AG04449 (cell line): ENCODE data around the gene CFAP74.

Experiments used
- CTCF ChIA-PET: fragments of 350-600 bp; formaldehyde crosslinking; extraction: SDS; loops from one replicate; lab custom pipeline; 2021; ENCODE audit warnings: antibody characterized with exemption; lab: Yijun Ruan, JAX
- POLR2A ChIA-PET: fragments of 400-600, 350-600 bp; formaldehyde crosslinking; extraction: SDS; loops from one replicate; lab custom pipeline; 2020; ENCODE audit warnings: antibody characterized with exemption, inconsistent platforms; lab: Yijun Ruan, JAX
- DNase-seq: peaks from one replicate; pipeline ENCODE4 v3.0.0-alpha.2; 2010; ENCODE audit warnings: low read depth, low spot score
- H3K4me3 ChIP-seq: 2 replicates; pipeline ENCODE4 v1.5.1; 2011; ENCODE audit warnings: low read depth, mild to moderate bottlenecking, control low read depth, low read length
- TF ChIP-seq, protein P1 (sequence below): IDR thresholded peaks from one replicate; pipeline ENCODE4 v1.5.1; 2011; ENCODE audit warnings: mild to moderate bottlenecking, moderate library complexity, low read length, control low read depth, inconsistent platforms; ENCODE audit not compliant: insufficient read depth; ENCODE audit errors: missing control alignments

Gene CFAP74

DNA sequence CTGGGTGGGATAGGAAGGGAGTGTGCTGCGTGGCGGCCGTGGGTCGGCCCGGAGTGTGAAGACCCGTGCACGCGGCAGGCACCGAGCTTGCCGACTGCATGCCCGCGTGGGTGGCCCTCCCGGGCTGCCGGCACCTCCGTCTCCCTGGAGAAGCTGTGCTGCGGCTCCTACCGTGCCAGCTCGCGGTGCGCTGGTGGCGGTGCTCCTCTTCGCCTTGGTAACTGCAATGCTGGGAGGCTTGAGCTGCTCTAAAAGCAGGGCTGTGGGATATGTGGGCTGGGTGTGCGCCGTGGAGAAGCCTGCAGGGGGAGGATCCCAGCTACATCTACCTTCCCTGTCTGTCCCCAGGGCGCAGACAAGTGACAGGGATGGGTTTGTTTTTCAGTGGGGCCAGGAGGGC is 18.0 kb upstream of the CFAP74 start:
- no peak overlapping the region for H3K4me3 ChIP-seq
- POLR2A ChIA-PET, result no interaction called here
- no peak for DNase-seq
- CTCF ChIA-PET, result no interaction called here
- TF ChIP-seq, protein P1, sequence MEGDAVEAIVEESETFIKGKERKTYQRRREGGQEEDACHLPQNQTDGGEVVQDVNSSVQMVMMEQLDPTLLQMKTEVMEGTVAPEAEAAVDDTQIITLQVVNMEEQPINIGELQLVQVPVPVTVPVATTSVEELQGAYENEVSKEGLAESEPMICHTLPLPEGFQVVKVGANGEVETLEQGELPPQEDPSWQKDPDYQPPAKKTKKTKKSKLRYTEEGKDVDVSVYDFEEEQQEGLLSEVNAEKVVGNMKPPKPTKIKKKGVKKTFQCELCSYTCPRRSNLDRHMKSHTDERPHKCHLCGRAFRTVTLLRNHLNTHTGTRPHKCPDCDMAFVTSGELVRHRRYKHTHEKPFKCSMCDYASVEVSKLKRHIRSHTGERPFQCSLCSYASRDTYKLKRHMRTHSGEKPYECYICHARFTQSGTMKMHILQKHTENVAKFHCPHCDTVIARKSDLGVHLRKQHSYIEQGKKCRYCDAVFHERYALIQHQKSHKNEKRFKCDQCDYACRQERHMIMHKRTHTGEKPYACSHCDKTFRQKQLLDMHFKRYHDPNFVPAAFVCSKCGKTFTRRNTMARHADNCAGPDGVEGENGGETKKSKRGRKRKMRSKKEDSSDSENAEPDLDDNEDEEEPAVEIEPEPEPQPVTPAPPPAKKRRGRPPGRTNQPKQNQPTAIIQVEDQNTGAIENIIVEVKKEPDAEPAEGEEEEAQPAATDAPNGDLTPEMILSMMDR, result no peak

DNA sequence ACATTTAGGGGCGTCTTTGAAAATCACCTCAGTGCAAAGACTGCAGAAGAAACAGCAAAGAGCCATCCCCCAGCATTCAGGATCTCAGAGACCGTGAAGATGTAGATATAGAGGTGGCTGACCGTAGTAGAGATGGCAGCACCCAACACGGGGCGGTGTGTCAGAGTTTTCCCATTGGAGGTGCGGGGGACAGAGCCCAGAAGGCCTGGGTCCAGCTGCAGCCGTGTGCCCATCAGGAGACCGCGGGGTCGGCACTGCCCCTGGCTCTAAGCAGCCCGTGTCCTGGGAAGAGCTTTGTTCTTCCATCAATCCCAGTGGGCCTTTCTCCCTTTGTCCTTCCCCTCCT is 16.7 kb upstream of the CFAP74 start:
- TF ChIP-seq, protein P1, result no peak
- no peak for DNase-seq
- no peak overlapping the region for H3K4me3 ChIP-seq
- CTCF ChIA-PET, result interaction anchor here (2.1 kb wide), 1 partner anchor 59 kb away, joined by 9 read pairs; no protein-coding TSS in a partner anchor
- POLR2A ChIA-PET, result no interaction called here

DNA sequence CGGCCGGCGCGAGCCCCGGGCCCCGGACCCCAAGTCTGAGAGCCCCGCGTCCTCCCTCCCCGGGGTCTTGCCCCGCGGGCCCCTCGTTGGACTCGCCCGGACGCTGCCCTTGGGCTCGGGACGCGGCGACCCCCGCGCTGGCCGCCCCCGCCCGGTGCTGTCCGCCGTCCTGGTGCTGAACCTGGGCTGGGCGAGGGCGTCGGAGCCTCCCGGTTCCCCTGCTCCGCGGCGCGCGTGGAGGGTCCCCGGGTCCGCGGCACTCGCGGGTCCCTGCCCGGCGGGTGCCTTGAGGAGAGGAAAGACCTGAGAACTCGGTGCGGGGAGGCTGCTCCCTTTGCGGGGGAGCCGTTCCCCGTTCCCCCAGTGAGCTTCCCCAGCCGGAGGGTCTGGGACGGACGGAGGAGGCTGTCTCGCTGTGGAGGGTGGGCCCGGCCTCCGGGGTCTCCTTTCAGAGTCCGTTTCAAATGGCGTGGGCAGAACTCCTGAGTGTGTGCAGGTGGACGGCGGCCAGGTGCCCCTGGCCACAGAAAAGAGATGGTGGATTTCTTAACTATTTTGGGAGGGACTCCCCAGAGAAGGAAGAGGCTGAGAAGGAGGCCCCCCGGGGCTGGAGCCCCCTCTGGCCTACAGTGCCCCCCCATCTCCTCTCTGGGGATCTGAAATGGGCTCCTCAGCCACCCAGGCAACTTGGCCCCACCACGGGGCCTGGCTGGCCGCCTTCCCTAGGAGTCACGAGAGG is 16.2 kb upstream of the CFAP74 start:
- H3K4me3 ChIP-seq, result no peak overlapping the region
- ChIA-PET CTCF (interaction anchor here (2.1 kb wide), 1 partner anchor 59 kb away, joined by 9 read pairs; no protein-coding TSS in a partner anchor), POLR2A (no interaction called here)
- TF ChIP-seq, protein P1, result no peak
- no peak for DNase-seq

DNA sequence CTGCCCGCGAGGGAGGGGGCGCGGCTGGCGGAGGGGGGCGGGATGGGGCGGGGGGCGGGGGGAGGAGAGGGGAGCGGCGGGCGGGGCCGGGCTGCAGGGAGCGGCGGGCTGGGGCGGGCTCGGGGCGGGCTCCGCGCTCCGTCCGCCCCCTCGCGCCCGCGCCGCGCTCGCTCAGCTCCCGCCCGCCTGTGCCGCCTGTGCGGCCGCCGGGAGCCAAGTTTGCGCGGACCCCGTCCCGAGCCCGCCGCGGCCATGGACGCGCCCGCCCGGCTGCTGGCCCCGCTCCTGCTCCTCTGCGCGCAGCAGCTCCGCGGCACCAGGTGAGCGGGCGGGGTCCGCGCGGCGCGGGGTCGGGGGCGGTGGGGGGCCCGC is 15.6 kb upstream of the CFAP74 start, which contains the start of gene GABRD:
GABRD (plus strand) TSS at position 174 of the 372 bp plus-strand sequence; CDS start at position 253, 79 bp downstream.
- no peak within 1 kb of the TSS for H3K4me3 ChIP-seq
- CTCF ChIA-PET, result interaction anchor here (2.1 kb wide), 1 partner anchor 58 kb away, joined by 9 read pairs; no protein-coding TSS in a partner anchor
- no peak for DNase-seq
- POLR2A ChIA-PET, result no interaction called here
- TF ChIP-seq, protein P1, result no peak

DNA sequence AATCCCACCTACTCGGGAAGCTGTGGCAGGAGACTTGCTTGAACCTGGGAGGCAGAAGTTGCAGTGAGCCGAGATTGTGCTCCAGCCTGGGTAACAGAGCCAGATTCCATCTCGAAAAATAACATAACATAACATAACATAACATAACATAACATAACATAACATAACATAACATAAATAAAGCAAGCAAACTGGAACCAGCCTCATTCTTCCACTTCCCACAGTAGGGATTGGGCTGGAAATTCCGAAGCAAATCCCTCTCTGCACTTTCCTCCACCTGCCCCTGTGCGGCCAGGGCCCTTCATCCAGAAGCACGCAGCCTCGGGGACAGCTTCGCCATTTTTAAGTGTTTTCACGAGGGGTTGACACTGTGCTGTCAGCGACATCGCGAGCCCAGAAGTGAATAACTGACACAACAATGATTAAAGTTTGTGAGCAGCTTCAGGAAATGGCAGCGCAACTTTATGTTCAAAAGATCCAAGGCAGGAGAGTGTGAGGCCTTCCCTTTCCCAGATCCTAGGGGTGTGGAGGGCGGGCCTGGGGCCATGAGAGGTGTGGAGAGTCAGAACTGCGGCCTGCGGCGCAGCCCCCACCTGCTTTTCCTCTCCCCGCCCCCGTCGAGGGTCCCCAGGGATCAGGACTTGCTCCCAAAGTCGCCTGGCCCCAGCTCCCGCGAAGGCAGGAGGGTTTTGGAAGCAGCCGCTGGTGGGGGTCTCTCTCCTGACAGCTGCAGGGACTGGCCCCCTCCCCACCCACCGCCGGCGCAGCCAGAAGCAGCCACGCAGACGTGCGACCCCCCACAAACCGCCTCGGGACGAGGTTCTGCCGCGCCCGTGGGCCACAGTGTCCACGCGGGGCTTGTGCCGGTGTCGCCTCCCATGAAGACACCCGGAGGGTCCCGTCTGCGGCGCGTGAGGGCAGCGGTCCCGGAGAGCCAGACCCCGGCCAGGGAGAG is 14.9 kb upstream of the CFAP74 start:
- ChIA-PET POLR2A (no interaction called here), CTCF (no interaction called here)
- no peak overlapping the region for H3K4me3 ChIP-seq
- no peak for DNase-seq
- TF ChIP-seq, protein P1, result no peak

DNA sequence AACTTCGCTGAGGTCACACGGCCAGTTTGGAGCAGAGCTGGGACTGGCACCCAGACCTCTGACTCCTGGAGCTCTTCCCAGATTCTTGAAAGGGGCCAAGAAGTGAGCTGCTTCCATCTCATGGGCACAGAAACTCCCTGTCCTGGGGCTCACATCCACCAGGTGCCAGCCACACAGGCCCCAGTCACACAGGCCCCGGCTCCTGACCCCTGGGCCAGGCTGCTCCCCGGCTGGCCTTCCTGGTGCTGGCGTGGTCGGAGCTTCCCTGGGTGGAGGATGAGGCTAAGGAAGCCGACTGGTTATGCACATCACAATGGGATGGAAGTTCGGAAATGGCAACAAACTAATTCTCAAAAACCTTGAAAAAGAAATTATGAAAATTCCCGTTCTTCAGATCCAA is 12.5 kb upstream of the CFAP74 start:
- POLR2A ChIA-PET, result no interaction called here

More for the DNA sequence above, 12.5 kb upstream of the CFAP74 start:
- no peak for DNase-seq
- no peak overlapping the region for H3K4me3 ChIP-seq
- TF ChIP-seq, protein P1, result no peak
- CTCF ChIA-PET, result interaction anchor here (1.7 kb wide), 1 partner anchor 29 kb away, joined by 5 read pairs; no protein-coding TSS in a partner anchor
